Hematopoietic multipotent progenitor cell treated with erythropoietin and hydrocortisone succinate and interleukin-3 and kit ligand, for 17 days (in vitro differentiated cells): ENCODE results near the gene MAP1LC3B2.

ENCODE experiments used
- DNase-seq: peaks from one replicate; pipeline ENCODE4 v3.0.0-alpha.2; 2015; ENCODE audit warnings: low spot score

MAP1LC3B2 gene

DNA sequence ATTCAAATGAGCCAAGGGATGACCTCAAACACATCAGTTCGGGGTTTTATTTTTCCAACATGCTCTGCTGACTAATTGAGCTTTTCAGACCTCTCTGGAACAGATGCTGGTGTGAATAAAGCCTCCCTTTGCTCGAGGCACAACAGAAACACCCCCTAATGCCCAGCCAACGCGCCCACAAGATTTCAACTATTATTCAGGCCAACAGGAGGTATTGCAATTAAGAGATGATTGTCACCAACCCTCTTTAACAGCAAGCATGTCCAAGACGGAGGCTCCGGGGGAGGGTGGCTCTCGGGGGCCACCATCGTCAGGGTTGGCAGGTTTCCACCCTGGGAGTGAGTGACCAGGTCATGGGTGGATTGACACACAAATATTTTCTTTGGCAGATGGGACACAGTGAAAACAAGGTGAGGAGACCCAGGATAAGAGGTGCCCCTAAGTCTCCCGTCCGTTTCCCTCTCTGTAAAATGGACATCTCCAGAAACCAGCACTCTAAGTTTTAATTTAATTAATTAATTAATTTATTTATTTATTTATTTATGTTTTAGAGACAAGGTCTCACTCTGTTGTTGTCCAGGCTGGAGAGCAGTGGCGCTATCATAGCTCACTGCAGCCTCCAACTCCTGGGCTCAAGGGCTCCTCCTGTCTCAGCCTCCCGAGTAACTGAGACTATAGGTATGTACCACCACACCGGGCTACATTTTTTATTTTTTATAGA lies 56.1 kb downstream of the MAP1LC3B2 start:
- no peak for DNase-seq

DNA sequence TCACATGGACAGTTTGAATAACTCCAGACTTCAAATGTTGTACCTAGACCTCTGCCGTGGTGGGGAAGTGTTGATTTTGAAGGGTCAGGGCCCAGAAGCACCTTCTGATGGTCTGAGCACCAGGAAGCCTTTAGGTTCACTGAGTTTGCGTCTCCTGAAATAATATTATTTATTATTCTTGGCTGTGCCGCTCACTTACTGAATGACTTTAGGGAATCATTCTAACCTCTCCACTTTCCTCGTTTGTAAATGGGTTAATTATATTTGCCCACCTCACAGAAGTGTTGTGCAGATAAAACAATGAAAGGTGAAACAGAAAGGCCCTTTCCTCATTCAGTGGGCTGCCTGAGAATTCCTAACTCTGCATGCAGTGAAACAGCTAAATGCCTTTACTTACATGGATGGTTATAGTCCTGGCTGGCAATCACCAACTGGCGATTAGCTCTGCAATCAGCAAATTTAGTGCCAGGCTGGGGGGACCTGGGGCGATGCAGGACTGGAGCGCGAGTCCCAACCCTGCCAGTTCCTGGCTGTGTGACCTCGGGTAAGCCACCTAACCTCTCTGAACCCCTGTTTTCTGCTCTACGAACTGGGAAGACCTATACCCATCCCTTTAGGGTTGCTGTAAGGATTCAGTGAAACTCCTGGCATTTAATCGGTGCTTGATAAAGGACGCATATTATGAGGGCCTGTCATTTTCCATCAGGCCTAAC lies 57.5 kb downstream of the MAP1LC3B2 start:
- no peak for DNase-seq

DNA sequence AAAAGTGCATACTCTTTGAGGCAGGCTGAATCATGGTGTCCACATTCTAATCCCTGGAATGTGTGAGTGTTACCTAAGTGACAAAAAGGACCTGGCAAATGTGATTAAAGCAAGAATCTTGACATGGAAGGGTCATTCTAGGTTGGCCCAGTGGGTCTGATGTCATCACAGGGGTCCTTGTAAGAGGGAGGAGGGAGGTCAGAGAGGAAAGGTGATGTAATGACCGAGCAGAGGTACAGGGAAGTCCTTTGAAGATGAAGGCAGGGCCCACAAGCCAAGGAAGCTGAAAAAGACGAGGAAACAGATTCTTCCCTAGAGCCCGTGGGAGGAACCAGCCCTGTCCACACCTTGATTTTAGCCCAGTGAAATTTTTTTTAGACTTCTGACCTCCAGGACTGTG lies 60.1 kb downstream of the MAP1LC3B2 start:
- no peak for DNase-seq

DNA sequence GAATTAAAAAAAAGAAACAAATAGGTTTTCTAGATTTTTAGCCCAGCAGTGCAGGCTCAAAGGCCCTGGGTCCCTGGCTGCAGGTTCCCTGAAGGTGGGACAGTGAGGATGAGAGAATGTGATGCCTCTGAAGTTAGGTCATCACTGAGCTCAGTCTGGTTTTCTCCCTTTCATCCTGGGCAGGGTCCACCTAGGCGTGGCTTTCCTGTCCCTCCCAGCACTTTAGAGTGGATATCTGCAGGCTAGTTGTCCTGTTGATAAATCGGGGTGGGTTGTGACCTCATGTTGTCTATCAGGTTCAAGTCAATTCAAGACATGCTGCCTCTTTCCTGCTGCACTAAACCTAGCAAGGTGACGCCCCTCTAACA lies 60.9 kb downstream of the MAP1LC3B2 start:
- no peak for DNase-seq

DNA sequence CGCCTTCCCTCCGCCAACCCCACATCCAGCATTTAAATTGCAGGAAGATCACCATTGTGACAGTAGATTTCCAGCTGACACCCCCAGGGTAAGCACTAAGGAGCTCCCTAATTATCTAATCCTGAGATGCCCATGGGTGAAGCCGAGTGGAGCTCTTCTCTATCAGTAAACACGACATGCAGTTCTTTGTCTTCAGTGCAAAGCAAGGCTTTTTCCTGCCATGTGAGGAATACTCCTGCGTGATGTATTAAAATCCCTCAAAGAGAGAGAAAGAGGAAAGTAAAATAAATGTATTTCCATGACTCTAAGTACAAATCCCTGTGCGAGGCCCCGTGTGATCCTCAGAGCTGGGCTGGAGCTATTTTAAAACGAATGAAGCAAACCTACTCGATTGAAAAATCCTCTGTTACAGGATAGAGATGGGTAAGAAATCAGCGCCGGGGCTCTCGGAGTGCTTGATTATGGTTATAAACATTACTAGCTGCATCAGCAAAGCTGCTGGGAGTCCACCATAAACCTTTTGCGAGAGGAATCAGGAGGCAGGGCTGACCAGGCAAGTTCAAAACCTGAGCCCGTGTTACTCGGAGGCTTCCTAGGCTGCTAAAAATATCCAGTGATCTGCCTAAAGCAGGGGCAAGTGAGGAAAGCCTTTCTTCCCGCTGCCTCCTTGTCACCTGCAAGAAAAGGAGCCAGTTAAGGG lies 61.5 kb downstream of the MAP1LC3B2 start:
- no peak for DNase-seq

DNA sequence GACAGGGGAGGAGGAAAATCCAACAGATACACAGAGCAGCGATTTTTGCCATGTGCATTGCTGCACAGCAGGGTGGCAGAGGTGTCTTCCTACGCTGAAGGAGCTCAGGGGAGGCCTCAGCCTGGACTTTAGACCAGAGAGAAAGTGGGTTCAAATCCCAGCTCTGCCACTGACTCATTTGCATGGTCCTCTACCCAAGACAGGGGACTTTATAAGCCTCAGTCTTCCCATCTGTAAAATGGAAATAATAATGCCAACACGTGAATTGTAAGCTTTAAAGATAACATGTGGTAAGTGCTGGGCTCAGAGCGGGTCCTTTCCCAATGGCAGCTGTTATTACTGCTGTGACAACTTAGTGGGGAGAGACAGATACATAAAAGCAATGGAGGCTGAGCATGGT lies 62.0 kb downstream of the MAP1LC3B2 start:
- no peak for DNase-seq

DNA sequence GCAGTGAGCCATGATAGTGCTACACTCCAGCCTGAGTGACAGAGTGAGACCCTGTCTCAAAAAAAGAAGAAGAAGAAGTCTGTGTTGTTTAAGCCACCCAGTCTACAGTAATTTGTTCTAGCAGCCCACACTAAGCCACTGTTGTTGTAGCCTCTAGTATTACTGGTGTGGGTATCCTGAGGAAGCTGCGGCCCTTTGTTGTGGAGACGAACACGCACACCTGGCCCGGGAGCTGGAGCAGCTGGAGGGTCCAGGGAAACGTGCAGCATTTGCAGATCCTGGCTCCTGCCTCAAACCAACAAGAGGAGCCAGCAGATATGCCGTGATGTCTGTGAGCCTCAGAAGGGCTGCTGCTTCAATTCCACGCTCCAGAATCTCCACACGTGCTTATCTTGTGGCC lies 65.3 kb downstream of the MAP1LC3B2 start:
- no peak for DNase-seq

DNA sequence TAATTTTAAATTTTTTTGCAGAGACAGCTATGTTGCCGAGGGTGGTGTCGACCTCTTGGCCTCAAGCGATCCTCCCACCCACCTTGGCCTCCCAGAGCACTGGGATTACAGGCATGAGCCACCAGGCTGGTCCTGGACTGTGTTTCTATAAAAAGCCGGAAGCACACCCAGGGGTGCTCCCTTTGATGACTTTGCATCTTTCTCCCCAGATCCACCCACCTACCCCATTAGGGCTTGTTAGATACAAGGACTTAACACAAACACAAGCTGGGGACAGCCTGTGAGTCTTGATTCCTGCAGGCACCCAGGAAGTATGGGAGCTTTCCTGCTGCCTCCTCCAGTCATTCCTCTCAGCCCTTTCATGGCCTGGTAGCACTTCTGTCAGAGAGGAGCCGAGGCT lies 67.0 kb downstream of the MAP1LC3B2 start:
- no peak for DNase-seq
